GM12872 (cell line): ENCODE measurements around the gene PICK1.

ENCODE experiments used
- CTCF ChIP-seq: IDR thresholded peaks from 3 replicates; pipeline ENCODE4 v1.5.1; 2011; ENCODE audit warnings: low read depth, mild to moderate bottlenecking, low read length, moderate library complexity; ENCODE audit not compliant: insufficient read depth

Gene PICK1

GRCh38 chr22:38078046-38078840, 21.0 kb downstream of the PICK1 start:
- TF ChIP-seq CTCF: no peak

- TF ChIP-seq CTCF: no peak
Measured at GRCh38 chr22:38079804-38080203, 22.6 kb downstream of the PICK1 start.

- TF ChIP-seq CTCF: no peak
Measured at GRCh38 chr22:38080474-38080849, 23.3 kb downstream of the PICK1 start.

- TF ChIP-seq CTCF: no peak
Measured at GRCh38 chr22:38080850-38081635, 23.8 kb downstream of the PICK1 start.

GRCh38 chr22:38081636-38081940, 24.4 kb downstream of the PICK1 start:
- TF ChIP-seq CTCF: no peak

GRCh38 chr22:38081941-38082828, 25.0 kb downstream of the PICK1 start:
- no peak for TF ChIP-seq CTCF
